ENCODE data around the gene HNMT.

Gene HNMT

DNA sequence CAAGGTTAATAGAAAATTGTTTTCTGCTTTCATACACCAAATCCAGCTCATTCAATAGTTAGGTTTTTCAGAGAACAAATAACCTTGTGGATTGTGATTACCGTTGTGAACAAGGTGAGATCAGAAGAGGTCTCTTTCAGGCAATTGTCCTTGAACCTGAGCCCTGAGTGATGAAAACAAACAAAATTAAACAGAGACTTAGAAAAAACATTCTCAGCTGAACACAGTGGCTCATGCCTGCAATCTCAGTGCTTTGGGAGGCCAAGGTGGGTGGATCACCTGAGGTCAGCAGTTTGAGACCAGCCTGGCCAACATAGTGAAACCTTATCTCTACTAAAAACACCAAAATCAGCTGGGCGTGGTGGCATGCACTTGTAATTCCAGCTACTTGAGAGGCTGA lies 68.1 kb downstream of the HNMT start:
- TF ChIP-seq GABPA (IDR thresholded peaks at IDR 0.05; ENCODE audit: low read depth), result no peak
- TF ChIP-seq, protein P1, sequence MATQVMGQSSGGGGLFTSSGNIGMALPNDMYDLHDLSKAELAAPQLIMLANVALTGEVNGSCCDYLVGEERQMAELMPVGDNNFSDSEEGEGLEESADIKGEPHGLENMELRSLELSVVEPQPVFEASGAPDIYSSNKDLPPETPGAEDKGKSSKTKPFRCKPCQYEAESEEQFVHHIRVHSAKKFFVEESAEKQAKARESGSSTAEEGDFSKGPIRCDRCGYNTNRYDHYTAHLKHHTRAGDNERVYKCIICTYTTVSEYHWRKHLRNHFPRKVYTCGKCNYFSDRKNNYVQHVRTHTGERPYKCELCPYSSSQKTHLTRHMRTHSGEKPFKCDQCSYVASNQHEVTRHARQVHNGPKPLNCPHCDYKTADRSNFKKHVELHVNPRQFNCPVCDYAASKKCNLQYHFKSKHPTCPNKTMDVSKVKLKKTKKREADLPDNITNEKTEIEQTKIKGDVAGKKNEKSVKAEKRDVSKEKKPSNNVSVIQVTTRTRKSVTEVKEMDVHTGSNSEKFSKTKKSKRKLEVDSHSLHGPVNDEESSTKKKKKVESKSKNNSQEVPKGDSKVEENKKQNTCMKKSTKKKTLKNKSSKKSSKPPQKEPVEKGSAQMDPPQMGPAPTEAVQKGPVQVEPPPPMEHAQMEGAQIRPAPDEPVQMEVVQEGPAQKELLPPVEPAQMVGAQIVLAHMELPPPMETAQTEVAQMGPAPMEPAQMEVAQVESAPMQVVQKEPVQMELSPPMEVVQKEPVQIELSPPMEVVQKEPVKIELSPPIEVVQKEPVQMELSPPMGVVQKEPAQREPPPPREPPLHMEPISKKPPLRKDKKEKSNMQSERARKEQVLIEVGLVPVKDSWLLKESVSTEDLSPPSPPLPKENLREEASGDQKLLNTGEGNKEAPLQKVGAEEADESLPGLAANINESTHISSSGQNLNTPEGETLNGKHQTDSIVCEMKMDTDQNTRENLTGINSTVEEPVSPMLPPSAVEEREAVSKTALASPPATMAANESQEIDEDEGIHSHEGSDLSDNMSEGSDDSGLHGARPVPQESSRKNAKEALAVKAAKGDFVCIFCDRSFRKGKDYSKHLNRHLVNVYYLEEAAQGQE (IDR thresholded peaks at IDR 0.05; ENCODE audit: insufficient replicate concordance, low read depth), result no peak
- H3K4me3 ChIP-seq (replicated peaks; ENCODE audit: insufficient read depth, low read length), result no peak overlapping the region
- H3K27me3 ChIP-seq (ENCODE audit: insufficient read depth, poor library complexity, severe bottlenecking), result no peaks in the 10 kb centered on the region
- no peak overlapping the region for H3K27ac ChIP-seq (replicated peaks)
- DNase-seq (ENCODE audit: low read depth in 1 of 2, low spot score in 1 of 2), result no peak

GRCh38 chr2:138034536-138034935 lies 70.3 kb downstream of the HNMT start:
- H3K27ac ChIP-seq (replicated peaks), result no peak overlapping the region
- H3K4me3 ChIP-seq (replicated peaks; ENCODE audit: insufficient read depth, low read length), result no peak overlapping the region
- H3K27me3 ChIP-seq (ENCODE audit: insufficient read depth, poor library complexity, severe bottlenecking), result no peaks in the 10 kb centered on the region
- no peak for DNase-seq (ENCODE audit: low read depth in 1 of 2, low spot score in 1 of 2)
- TF ChIP-seq SPI1 (IDR thresholded peaks at IDR 0.05; ENCODE audit: borderline replicate concordance, low read depth) (no peak), GABPA (IDR thresholded peaks at IDR 0.05; ENCODE audit: low read depth) (no peak), CTCF (IDR thresholded peaks at IDR 0.05; ENCODE audit: insufficient read depth, low read length) (no peak), POLR2AphosphoS5 (IDR thresholded peaks at IDR 0.05; ENCODE audit: low read depth) (no peak)
- TF ChIP-seq, protein P1 (IDR thresholded peaks at IDR 0.05; ENCODE audit: insufficient replicate concordance, low read depth), result no peak

- TF ChIP-seq GABPA (IDR thresholded peaks at IDR 0.05; ENCODE audit: low read depth) (no peak), CTCF (IDR thresholded peaks at IDR 0.05; ENCODE audit: insufficient read depth, low read length) (no peak), POLR2AphosphoS5 (IDR thresholded peaks at IDR 0.05; ENCODE audit: low read depth) (no peak), SPI1 (IDR thresholded peaks at IDR 0.05; ENCODE audit: borderline replicate concordance, low read depth) (no peak)
- TF ChIP-seq, protein P1 (IDR thresholded peaks at IDR 0.05; ENCODE audit: insufficient replicate concordance, low read depth), result no peak
- Histone ChIP-seq H3K27me3 (ENCODE audit: insufficient read depth, poor library complexity, severe bottlenecking) (no peaks in the 10 kb centered on the region), H3K27ac (replicated peaks) (no peak overlapping the region), H3K4me3 (replicated peaks; ENCODE audit: insufficient read depth, low read length) (no peak overlapping the region)
- DNase-seq (ENCODE audit: low read depth in 1 of 2, low spot score in 1 of 2), result no peak
Observed at GRCh38 chr2:138035608-138036217, 71.4 kb downstream of the HNMT start.

Measured in HL-60 (cell line).